Measurements from ENCODE around the gene KIF18B.

DNA sequence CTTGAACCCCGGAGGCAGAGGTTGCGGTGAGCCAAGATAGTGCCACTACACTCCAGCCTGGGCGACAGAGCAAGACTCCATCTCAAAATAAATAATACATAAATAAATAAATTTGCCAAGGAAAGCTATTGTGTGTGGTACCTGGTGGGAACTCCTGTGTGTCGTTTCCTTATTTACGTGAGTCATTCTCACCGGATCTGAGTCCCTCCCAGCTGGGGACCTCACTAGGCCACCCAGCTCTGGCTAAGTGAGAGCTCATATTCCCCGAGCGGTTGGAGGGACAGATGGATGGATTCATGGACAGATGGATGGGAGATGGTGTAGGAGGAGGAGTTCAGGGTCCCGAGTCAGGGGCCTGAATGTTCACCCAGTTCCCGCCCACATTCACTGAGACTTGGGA, 43.4 kb upstream of the KIF18B start:
- TF ChIP-seq CTCF (IDR thresholded peaks at IDR 0.05) (no peak), POLR2AphosphoS5 (IDR thresholded peaks at IDR 0.05) (no peak), POLR2A (IDR thresholded peaks at IDR 0.05) (no peak)
